ENCODE measurements around the gene MCEMP1. TPM values are rescaled to one million over a fixed set of nuclear protein-coding genes. Genes with fewer than 3 reads are reported as not detected.

MCEMP1 gene
- total and polyA plus RNA-seq, 2 of the 4 experiments (the other 2 are of a cell fraction) = 0.15 TPM; not detected in 1

- Histone ChIP-seq H3K56ac (ENCODE audit: extremely low read depth, insufficient read depth, low read length) (peak within 1 kb of the TSS; percentile 71), H4K20me1 (ENCODE audit: insufficient read depth, low read length) (peaks cover 5% of the 10 kb centered on the region; the same call in 1 of the 2 replicates), H2BK20ac (ENCODE audit: low read depth, low read length) (no peak within 1 kb of the TSS), H2BK5ac (ENCODE audit: low read depth, low read length, poor library complexity, severe bottlenecking) (no peak within 1 kb of the TSS), H3K36me3 (ENCODE audit: control insufficient read depth, insufficient read depth, low read length) (peaks cover 12% of the 10 kb centered on the region), H3K18ac (ENCODE audit: low read depth, low read length) (no peak within 1 kb of the TSS), H2AFZ (replicated peaks; ENCODE audit: low read length, poor library complexity) (peak within 1 kb of the TSS; percentile 91), H3K23ac (ENCODE audit: low read depth, low read length) (peak within 1 kb of the TSS; percentile 44; the same call in 1 of the 2 replicates), H3K9ac (ENCODE audit: low read depth, low read length) (peak within 1 kb of the TSS; percentile 78), H4K5ac (ENCODE audit: low read depth, low read length) (peak within 1 kb of the TSS; percentile 65), H3K14ac (replicated peaks; ENCODE audit: low read depth, low read length) (peak within 1 kb of the TSS; percentile 78; the same call in 1 of the 2 replicates), H3K4ac (ENCODE audit: low read depth, low read length) (peak within 1 kb of the TSS; percentile 72), H2BK120ac (ENCODE audit: low read depth, low read length) (no peak within 1 kb of the TSS), H3K4me2 (ENCODE audit: low read depth, low read length) (peak within 1 kb of the TSS; percentile 93), H4K8ac (ENCODE audit: low read depth in 2 of 2, low read length in 2 of 2) (peak within 1 kb of the TSS; percentile 77 to 89), H4K91ac (ENCODE audit: insufficient read depth, low read depth, low read length) (peak within 1 kb of the TSS; percentile 70), H2BK15ac (ENCODE audit: low read depth, low read length) (no peak within 1 kb of the TSS), H3K4me3 (ENCODE audit: insufficient read depth, low read depth, low read length) (peak within 1 kb of the TSS; percentile 70), H3K79me1 (ENCODE audit: low read depth in 1 of 2, low read length in 2 of 2) (peaks cover 3 to 56% of the 10 kb centered on the region in 2 experiments; a peak in 3 of 4 replicates), H3K27ac (ENCODE audit: insufficient read depth, low read length) (peak within 1 kb of the TSS; percentile 47), H2AK9ac (replicated peaks; ENCODE audit: low read depth, low read length, poor library complexity) (peak within 1 kb of the TSS; percentile 92), H3K9me3 (ENCODE audit: control insufficient read depth, insufficient read depth, low read length) (no peaks in the 10 kb centered on the region), H3K27me3 (ENCODE audit: control insufficient read depth, insufficient read depth, low read length) (no peaks in the 10 kb centered on the region), H3K4me1 (ENCODE audit: control insufficient read depth, insufficient read depth, low read length) (peaks cover 8% of the 10 kb centered on the region; the same call in 1 of the 2 replicates), H3K9me1 (ENCODE audit: insufficient read depth, low read length) (0 out of 2 replicates have a peak, but pooled peaks cover 4% of the 10 kb centered on the region), H2AK5ac (ENCODE audit: low read depth, low read length) (peak within 1 kb of the TSS; percentile 55)
- intact Hi-C loops (cut with micrococcal nuclease) (loop anchor here (1.0 to 2.0 kb wide), 2 partner anchors 51 to 275 kb away; partner anchors contain the start of gene TRAPPC5), in situ Hi-C loops (cut with MboI; ENCODE audit: low sequenced_read_pairs) (no loop called here), dilution Hi-C loops (cut with HindIII; ENCODE audit: low sequenced_read_pairs, unreplicated experiment) (no loop called here)
- peak; percentile 99 for DNase-seq
- no TSS peak for BruUV-seq (replicated peaks)
- ATAC-seq (ENCODE audit: low read depth) = peak; percentile 97
- ChIA-PET CTCF (interaction anchor here (0.6 to 1.4 kb wide), 5 partner anchors 23 to 447 kb away, joined by 3 to 7 read pairs (median 5); partner anchors contain the start of gene TRAPPC5), POLR2A (ENCODE audit: unreplicated experiment) (interaction anchor here (0.7 kb wide), 1 partner anchor 226 kb away, joined by 3 read pairs; no protein-coding TSS in a partner anchor)
- WGBS, 2 experiments (ENCODE audit: extremely low coverage in 2 of 2, insufficient read length in 1 of 2) = 0% methylated on average over 35 of the region's 40 CpGs; no CpG with 5 or more reads in 1 of the 2 experiments
- TF ChIP-seq MAFK (IDR thresholded peaks at IDR 0.05; ENCODE audit: low read depth, low read length) = 0 out of 2 replicates have a peak, but pooled peaks have one; percentile 2
- no peak for TF ChIP-seq CEBPB (IDR thresholded peaks at IDR 0.05; ENCODE audit: low read depth, low read length)
- peak; percentile 89 for TF ChIP-seq POLR2A (IDR thresholded peaks at IDR 0.05; ENCODE audit: low read depth, low read length)
- TF ChIP-seq MAZ (IDR thresholded peaks at IDR 0.05; ENCODE audit: borderline replicate concordance, low read depth, low read length) = peak; percentile 68; the same call in 1 of the 2 replicates
- TF ChIP-seq MXI1 (IDR thresholded peaks at IDR 0.05; ENCODE audit: borderline replicate concordance, low read depth, low read length) = 0 out of 2 replicates have a peak, but pooled peaks have one; percentile 48
- no peak for TF ChIP-seq RAD21 (IDR thresholded peaks at IDR 0.05; ENCODE audit: low read length)
- TF ChIP-seq NFE2L2 (IDR thresholded peaks at IDR 0.05; ENCODE audit: low read depth, low read length) = no peak
- TF ChIP-seq USF2 (IDR thresholded peaks at IDR 0.05; ENCODE audit: low read depth, low read length) = 0 out of 2 replicates have a peak, but pooled peaks have one; percentile 19
- no peak for TF ChIP-seq CHD1 (IDR thresholded peaks at IDR 0.05; ENCODE audit: low read depth, low read length)
Measured at GRCh38 chr19:7629347-7630054, 47.4 kb upstream of the MCEMP1 start, which contains the start of the genes PET100 and XAB2. Gene PET100 (plus strand): TSS chr19:7629793. CDS start chr19:7629834, 41 bp downstream. Gene XAB2 (minus strand): TSS chr19:7629545. CDS start chr19:7629527, 18 bp downstream.

Measured in IMR-90 (cell line).